ENCODE results near the gene RABEP2.
"Not testable (repeated sequence)": the region's sequence is repeated elsewhere in the genome, so short reads cannot be mapped to it uniquely, and the experiment has no call there.

Gene RABEP2

DNA sequence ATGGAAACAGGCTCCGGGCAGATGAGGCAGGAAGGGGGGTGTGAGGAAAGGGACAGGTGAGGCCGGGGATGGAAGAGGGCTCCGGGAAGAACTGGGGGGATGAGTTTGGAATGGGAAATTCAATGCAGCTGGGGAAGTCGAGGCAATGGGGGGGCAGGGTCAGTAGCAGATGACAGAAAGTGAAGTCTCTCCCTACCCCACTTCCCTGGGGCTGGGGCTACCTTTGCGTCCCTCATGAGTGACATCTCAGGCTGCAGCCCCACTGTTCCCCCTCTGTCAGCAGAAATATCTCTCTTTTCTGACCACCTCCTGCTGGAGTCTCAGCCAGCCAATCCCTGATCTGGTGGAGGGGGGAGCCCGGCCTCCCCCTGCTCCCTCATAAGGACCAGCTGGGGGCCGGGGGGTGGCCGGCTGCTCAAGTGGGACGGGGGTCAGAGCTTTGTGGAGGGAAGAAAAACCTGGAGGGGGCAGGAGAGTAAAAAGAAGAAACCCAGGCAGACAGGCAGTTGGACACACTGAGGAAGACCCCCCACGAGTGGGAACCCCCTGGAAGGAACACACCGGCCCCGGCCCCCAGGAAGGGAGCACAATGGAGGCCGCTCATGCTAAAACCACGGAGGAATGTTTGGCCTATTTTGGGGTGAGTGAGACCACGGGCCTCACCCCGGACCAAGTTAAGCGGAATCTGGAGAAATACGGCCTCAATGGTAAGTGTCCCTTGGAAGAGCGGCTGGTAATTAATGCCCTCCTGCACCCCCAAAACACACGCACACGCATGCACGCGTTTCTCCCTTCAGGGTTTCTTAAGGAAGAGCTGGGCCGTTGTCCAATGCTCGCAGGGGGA, 46.7 kb downstream of the RABEP2 start, which contains the start of gene ATP2A1:
Gene ATP2A1, plus strand, starts transcription at position 406 of the 844 bp plus-strand sequence. Its CDS starts 184 bp downstream, at position 590.
- DNase-seq: no peak

GRCh38 chr16:28877655-28878000, 47.4 kb downstream of the RABEP2 start:
- no peak for DNase-seq

- DNase-seq: no peak
Observed at GRCh38 chr16:28876973-28877654, 47.9 kb downstream of the RABEP2 start.

DNA sequence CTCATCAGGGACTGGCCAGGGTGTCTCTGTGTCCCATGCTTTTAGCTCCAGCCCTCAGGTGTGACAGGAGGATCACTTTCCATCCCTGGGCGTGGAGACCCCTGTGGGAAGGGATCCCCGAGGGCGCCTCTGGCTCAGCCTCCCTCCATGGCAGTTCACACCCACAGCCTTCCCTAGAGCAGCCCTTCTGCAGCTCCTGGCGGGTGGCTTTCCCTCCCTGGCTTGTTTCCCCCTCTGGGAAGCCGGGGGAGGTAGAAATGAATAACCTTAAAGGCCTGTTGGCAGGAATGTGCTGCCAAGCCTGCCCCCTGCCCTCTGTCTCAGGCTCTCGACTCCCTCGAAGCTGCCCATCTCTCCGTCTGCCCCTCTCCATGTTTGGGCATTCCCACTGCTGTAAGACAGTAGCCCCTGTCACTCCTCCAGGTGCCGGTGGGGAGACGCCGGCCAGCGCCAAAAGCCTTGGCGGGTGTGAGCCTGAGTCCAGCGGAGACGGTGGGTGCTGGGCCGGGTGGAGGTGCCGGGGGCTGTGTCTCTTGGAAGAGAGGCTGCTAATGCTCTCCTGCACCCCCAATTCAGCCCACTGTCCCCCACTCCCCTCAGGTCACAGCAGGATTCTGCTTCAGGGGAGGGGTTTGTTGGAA, 48.9 kb downstream of the RABEP2 start:
- DNase-seq: no peak

- no peak for DNase-seq
Observed at GRCh38 chr16:28875134-28876018, 49.7 kb downstream of the RABEP2 start.

DNA sequence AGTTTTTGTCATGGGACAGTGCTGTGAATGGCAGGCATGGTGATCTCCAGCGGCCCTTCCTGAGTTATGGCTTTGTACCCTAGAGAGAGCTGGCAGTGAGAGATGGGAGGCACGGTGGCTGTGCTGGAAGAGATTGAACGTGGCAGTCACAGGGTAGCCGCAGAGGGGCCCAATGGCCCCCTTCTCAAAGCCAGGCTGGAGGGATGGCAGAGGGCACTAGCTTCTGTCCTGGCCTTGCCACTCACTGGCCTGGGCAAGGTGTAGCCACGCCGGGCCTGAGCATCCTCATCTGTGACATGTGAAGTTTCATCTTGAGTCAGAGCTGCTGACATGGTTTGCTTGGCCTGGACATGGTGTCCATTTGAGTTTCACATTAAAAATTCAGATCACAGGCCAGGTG, 50.6 kb downstream of the RABEP2 start:
- DNase-seq: no peak

- peak; percentile 60 for DNase-seq
Observed at GRCh38 chr16:28873543-28874201, 51.4 kb downstream of the RABEP2 start.

DNA sequence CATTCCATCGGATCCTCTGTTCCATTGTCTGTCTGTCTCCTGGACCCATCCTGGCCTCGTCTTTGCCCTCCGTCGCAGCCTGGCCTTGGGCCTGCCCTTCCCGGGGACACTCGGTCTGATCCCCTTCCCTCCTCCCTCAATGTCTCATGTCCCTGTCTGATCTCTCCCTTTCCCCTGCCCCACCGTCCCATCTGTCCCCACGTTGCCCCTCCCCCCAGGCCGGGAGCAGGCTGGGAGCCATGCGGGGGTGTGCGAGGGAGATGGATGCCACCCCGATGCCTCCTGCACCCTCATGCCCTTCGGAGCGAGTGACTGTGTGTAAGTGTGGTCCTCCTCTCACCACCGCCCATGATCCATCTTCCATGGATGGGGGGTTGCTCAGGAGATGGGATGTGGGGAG, 52.1 kb downstream of the RABEP2 start:
- DNase-seq: no peak

DNA sequence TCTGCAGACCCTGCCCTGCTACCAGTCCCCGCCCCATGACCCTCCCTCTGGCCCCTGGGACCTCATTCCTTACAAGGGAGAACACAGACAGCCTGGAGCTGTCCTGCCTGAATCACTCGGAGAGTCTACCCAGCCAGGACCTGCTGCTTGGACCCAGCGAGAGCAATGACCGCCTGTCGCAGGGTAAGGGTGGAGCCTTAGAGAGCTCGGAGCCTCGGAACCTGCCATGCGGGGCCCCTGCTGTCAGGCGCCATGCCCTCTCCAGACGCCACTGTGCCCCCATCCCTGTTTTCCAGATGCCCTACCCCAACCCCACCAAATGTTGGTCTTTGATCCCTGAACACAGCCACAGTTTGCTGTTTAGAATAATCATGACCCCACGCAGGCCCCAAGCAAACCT, 55.8 kb downstream of the RABEP2 start:
- no peak for DNase-seq

GRCh38 chr16:28867646-28868045, 57.4 kb downstream of the RABEP2 start:
- DNase-seq: not testable (repeated sequence)

DNA sequence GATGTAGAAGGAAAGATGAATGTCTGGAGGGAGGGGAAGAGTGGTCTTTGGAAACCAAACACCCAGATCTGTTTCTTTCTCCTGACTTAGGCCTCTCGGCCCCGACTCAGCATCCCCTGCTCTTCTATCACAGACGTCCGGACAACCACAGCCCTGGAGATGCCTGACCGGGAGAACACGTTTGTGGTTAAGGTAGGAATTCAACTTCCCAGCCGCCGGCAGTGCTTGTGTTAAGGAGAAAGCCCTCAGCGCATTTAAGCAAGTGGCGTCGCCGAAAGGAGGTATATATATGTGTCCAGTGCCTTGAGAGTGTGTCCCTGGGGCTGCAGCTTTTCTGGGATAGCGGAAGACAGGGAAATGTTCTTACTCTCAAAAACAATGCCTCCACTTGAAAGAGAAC, 57.8 kb downstream of the RABEP2 start:
- DNase-seq: no peak

GRCh38 chr16:28866454-28866804, 58.6 kb downstream of the RABEP2 start:
- no peak for DNase-seq

GRCh38 chr16:28865722-28866453, 59.1 kb downstream of the RABEP2 start:
- no peak for DNase-seq

- DNase-seq: no peak
Observed at GRCh38 chr16:28865001-28865688, 59.9 kb downstream of the RABEP2 start.

DNA sequence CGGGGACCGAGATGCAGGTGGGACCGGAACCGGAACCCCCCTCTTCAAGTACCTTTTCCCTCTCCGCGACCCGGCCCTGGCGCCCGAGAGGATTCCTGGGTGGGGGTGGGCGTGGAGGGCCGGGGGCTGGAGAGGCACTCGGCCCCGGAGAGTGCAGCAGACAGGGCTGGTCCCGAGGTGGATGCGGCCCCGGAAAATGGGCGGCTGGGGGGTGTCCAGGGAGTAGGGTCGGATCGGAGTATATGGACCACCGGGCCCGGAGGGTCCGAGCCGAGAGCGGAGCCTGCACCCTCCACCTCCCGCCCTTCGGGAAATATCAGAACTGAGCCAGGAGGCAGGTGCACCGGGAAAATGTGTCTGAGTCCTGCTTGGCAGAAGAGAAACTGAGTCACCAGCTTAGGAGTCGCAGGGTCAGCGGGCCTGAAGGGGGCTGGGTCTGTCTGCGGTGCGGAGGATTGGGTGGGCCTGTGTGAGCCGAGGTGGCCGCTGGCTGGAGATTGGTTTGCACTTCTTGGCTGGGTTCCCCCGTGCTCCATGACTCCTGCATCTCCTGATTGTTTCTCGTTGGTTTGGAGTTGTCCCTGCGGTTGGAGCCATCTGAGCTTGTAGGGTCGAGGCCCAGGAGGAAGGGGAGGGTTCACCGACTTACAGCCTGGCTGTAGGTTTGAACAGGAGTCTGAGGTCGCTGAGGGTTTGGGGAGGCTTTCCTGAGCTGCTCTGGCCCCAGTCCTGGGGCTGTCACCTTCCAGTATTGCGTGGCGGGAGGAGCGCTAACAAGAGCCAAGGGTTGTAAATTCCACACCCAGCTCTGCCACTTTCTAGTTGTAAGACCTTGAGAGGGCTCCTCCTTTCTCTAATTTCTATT, 60.9 kb downstream of the RABEP2 start:
- DNase-seq: peak; percentile 20

DNA sequence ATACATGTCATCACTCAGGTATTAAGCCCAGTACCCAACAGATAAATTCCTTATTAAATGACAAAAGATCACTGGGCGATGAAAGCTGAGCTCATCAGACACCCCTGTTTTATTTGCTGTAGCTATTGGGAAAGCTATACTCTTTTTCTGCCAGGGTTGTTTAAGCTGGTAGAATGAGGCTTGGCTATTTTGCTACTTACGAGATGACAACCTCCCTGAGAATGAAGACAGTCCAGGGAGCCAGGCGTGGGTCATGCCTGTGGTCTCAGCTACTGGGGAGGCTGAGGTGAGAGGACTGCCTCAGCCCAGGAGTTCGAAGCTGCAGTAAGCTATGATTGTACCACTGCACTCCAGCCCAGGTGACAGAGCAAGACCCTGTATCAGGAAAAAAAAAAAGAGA, 65.7 kb downstream of the RABEP2 start:
- no peak for DNase-seq

- DNase-seq: no peak
Observed at GRCh38 chr16:28858421-28858820, 66.6 kb downstream of the RABEP2 start.
